Medulla oblongata (tissue), 1 donor: Measurements from ENCODE around the gene ID3.

Experiments used
- DNase-seq: peaks from one replicate; pipeline ENCODE4 v3.0.0-alpha.2; 2015; ENCODE audit errors: extremely low spot score

The ID3 gene

GRCh38 chr1:23526329-23527041 is 32.8 kb downstream of the ID3 start:
- DNase-seq = no peak

GRCh38 chr1:23525558-23526250 is 33.6 kb downstream of the ID3 start:
- DNase-seq = no peak

GRCh38 chr1:23524716-23525401 is 34.4 kb downstream of the ID3 start:
- DNase-seq = no peak

GRCh38 chr1:23524163-23524562 is 35.1 kb downstream of the ID3 start:
- no peak for DNase-seq

GRCh38 chr1:23522244-23522982 is 36.9 kb downstream of the ID3 start:
- DNase-seq = no peak

- DNase-seq = no peak
These were observed 37.7 kb downstream of the ID3 start for GRCh38 chr1:23521588-23521987.

GRCh38 chr1:23517581-23517980 is 41.7 kb downstream of the ID3 start:
- no peak for DNase-seq

GRCh38 chr1:23515905-23516304 is 43.4 kb downstream of the ID3 start:
- DNase-seq = no peak

GRCh38 chr1:23514111-23514679 is 45.1 kb downstream of the ID3 start:
- DNase-seq = no peak

- no peak for DNase-seq
These were observed 49.4 kb downstream of the ID3 start for GRCh38 chr1:23509896-23510295.
